ENCODE data around the gene RAB11FIP3. TPM values are rescaled to one million over a fixed set of nuclear protein-coding genes. Genes with fewer than 3 reads are reported as not detected.
A peak's percentile ranks its signal among the peaks of the same experiment; 100 is the strongest.
"Not testable (repeated sequence)": the region's sequence is repeated elsewhere in the genome, so short reads cannot be mapped to it uniquely, and the experiment has no call there.

The RAB11FIP3 gene
- total RNA-seq, 1 donor from 2014 or later = 27.7 TPM

DNA sequence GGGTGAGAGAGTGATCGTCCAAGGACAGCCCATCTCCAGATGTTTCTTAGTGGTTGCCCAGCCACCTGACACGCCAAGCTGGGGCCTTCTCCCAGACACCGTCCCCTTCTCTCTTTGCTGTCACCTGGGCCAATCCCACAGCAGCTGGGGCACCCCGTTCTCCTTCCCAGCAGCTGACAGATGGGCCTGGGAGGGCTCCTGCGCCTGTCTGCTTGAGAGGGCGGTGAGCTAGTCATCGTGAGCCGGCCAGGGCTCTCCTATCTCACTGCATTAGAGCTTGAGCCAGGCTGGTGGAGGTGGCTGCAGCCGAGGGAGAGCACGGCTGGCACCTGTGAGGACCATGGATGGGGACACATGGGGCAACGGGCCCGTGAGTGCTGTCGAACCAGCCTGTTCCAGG, 41.2 kb downstream of the RAB11FIP3 start:
- no peak for DNase-seq (ENCODE audit: low read depth, low spot score)

DNA sequence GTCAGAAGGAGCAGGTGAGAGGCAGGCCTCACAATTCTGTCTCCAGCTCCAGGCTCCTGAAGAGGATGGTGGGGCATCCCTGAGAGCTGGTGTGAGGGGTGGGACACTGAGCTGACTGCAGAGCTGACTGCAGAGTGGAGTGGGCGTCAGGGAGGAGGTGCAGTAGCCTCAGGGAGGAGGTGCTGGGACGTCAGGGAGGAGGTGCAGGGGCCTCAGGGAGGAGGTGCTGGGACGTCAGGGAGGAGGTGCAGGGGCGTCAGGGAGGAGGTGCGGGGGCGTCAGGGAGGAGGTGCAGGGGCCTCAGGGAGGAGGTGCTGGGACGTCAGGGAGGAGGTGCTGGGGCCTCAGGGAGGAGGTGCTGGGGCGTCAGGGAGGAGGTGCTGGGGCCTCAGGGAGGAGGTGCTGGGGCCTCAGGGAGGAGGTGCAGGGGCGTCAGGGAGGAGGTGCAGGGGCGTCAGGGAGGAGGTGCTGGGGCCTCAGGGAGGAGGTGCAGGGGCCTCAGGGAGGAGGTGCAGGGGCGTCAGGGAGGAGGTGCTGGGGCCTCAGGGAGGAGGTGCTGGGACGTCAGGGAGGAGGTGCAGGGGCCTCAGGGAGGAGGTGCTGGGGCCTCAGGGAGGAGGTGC, 41.9 kb downstream of the RAB11FIP3 start:
- not testable (repeated sequence) for DNase-seq (ENCODE audit: low read depth, low spot score)

GRCh38 chr16:468068-468821, 42.8 kb downstream of the RAB11FIP3 start:
- DNase-seq (ENCODE audit: low read depth, low spot score) = no peak

DNA sequence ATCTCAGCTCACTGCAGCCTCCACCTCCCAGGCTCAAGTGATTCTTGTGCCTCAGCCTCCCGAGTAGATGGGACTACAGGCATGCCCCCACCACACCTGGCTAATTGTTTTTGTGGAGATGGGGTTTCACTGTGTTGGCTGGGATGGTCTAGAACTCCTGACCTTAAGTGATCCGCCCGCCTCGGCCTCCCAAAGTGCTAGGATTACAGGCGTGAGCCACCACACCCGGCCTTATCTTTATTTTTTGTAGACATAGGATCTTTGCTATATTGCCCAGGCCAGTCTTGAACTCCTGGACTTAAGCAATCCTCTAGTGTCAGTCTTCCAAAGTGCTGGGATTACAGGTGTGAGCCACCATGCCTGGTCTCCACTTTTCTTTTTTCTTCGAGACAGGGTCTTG, 44.0 kb downstream of the RAB11FIP3 start:
- not testable (repeated sequence) for DNase-seq (ENCODE audit: low read depth, low spot score)

DNA sequence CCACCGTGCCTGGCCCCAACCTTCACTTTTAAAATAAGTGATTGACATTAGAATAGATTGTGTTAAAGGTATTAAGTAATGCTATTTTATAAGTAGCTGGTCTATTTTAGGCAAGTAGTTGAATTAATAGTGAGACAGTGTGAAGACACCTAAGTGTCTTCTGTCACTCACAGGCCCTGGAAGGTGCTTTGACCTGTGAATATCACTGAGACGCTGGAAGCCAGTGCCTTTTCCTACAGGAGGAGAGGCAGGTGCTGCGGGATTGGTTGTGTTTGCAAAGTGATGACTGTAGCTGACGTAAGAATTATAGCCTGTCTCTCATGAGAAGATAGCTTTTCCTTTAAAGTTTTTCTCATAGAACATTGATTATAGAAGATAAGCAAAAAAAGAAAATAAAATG, 45.0 kb downstream of the RAB11FIP3 start:
- DNase-seq (ENCODE audit: low read depth, low spot score) = no peak

DNA sequence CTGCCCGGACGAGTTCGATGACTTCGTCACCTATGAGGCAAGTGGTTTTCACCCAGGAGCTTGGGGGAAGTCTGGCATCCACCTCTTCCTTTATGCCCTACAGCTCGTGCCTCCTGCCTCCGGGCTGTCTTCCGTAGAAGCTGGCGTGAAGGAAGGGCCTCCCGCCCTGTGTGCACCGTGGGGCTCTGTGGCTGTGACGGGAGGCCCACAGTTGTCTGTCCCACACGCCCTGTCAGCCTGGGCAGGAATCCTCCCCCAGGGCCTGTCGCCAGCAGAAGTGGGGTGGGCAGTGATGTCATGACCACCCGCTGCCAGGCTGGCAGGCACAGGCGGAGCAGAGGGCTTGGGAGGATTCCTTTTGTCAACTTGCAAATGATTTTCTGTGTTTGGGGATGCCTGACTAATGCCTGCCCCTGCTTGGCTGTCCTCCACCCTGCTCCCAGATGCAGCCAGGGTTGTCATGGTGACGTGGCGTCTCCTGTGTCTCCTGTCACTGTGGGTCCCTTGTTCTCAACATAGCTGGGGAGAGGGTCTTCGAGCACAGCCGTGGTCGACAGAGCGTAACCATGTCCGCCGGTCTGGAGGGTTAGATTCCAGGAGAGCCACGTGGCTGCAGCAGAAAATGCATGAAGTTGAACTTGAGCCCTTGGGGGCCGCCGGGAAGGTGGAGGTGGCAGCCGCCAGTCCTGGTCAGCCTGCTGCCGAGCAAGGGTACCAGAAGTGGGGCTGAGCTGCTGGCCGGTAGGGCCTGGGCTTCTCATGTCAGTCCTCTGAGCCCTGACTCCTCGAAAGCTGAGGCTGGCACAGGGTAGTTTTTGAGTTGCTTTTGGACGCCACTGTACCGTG, 46.1 kb downstream of the RAB11FIP3 start:
- DNase-seq (ENCODE audit: low read depth, low spot score) = no peak

GRCh38 chr16:472199-472504, 46.7 kb downstream of the RAB11FIP3 start:
- no peak for DNase-seq (ENCODE audit: low read depth, low spot score)

- no peak for DNase-seq (ENCODE audit: low read depth, low spot score)
Measured at GRCh38 chr16:473046-474043, 47.9 kb downstream of the RAB11FIP3 start.

DNA sequence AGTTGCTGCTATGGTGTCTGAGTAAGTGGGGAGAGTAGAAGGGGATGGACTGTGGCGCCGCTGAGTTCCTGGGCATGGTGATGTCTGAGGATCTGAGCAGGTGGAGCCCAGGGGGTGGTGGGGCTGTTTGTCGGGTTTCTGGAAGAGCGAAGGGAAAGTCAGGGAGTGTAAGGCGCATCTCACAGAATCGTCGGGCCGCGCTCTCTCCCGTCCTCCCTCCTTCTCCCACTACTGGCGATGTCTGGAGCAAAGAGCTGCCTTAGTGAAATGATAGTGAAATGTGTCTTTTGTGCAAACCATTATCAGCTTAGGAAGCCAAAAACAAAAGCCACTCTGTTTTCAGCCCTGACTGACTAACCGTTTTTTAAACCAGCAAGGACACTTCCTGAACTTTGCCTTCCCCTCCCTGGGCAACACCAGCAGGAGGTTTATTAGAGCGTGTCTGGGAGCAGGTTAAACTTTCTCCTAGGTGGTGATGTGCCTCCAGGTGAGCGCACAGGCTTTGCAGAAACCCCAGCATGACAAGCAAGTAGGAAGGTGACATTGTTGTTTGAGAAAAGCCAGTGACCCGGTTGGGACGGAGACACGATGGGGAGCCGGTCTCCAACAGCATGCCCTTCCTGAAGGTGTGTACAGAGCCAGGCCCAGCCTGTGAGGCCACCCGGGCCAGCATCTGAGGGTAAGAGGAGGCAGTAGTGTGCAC, 49.1 kb downstream of the RAB11FIP3 start:
- no peak for DNase-seq (ENCODE audit: low read depth, low spot score)

DNA sequence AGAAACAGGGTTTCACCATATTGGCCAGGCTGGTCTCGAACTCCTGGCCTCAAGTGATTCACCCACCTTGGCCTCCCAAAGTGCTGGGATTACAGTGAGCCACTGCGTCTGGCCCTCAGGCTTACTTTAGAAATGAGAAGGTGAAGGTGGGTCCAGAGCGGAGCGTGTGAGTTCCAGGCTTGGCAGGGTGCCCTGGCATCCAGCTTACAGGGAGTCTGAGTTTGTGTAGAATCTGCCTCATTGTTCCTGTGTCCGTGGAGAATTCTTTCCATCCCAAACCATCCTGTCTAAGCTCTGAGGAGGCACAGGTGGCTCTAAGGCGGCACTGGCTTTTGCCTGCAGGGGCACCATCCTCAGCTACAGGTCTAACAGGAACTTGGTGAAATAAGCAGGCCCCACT, 50.6 kb downstream of the RAB11FIP3 start:
- no peak for DNase-seq (ENCODE audit: low read depth, low spot score)

DNA sequence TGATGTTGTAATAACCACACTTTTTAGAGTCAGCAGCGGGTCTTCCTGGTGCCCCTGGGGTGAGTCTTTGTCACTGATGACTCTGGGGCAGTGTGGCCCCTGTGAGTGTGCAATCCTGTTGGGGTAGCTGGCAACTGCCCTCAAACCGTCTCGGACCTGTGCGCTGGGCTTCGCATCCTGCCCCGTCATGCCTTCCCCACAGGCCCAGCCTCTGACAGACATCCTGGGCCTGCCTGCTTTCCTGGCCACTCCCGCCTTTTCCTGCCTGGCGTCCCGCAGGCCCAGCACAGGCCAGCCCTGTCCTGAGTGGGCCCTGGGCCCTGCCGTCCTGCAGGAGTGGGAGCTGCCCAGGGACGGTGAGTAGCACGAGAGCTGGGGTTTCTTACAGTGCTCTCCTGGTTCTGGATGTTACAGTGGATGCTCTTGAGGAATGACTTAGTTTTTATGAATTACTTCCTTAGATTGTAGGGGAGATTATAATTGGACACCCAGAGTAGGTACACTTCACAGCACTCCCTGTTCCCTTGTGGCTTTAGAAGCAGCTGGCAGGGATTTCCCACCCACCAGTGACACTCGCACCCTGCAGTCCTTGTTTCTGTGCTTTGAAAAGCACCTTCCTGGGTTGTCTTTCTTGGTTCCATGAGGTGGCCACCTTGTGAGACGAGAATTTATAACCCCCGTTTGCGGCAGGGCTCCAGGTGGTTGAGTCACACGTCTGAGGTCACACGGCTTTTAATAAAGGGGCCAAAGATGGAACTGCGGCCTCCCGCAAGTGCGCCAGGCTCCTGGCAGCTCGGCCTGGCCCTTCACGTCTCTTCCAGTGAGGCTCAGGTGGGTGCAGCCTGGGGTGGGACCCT, 52.1 kb downstream of the RAB11FIP3 start:
- peak; percentile 17 for DNase-seq (ENCODE audit: low read depth, low spot score)

- DNase-seq (ENCODE audit: low read depth, low spot score) = not testable (repeated sequence)
Measured at GRCh38 chr16:478287-478686, 52.8 kb downstream of the RAB11FIP3 start.

- DNase-seq (ENCODE audit: low read depth, low spot score) = no peak
Measured at GRCh38 chr16:482468-483185, 57.2 kb downstream of the RAB11FIP3 start.

GRCh38 chr16:483341-484075, 58.1 kb downstream of the RAB11FIP3 start:
- DNase-seq (ENCODE audit: low read depth, low spot score) = no peak

- no peak for DNase-seq (ENCODE audit: low read depth, low spot score)
Measured at GRCh38 chr16:489606-490005, 64.2 kb downstream of the RAB11FIP3 start.

DNA sequence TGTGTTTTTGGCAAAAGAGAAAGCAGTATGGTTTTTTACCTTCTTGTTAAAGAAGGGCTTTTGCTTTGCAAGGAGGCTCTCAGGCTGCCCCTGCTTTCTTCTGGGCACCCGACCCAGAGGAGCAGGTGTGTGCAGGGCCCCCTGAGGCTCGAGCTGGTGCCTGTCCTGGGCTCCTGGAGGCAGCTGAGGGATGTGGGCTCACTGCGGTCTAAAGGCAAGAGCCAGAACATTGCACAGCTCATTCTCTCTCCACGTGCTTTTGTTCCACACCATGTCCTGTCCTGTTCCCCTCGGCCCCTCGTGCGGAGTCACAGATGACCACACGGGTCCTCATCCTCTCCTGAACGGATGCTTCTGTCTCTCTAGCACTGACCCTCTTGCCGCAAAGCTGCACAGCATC, 65.3 kb downstream of the RAB11FIP3 start:
- DNase-seq (ENCODE audit: low read depth, low spot score) = no peak

- DNase-seq (ENCODE audit: low read depth, low spot score) = no peak
Measured at GRCh38 chr16:491220-491919, 65.9 kb downstream of the RAB11FIP3 start.

All from pulmonary artery endothelial cell (primary cell).